HG02759 (cell line): ENCODE data around the gene LRRC9.

Experiments used
- ATAC-seq: cut with Tn5 transposase; IDR thresholded peaks from one replicate; pipeline ENCODE4 v1.9.1; 2021; ENCODE audit warnings: mild to moderate bottlenecking, moderate library complexity; ENCODE audit not compliant: unreplicated experiment

LRRC9 gene

GRCh38 chr14:59919570-59920377, at the start of gene LRRC9:
LRRC9 (plus strand) TSS chr14:59920144.
- peak; percentile 28 for ATAC-seq

GRCh38 chr14:59870277-59871165, 49.4 kb upstream of the LRRC9 start, which contains the start of gene RTN1:
RTN1 (minus strand) TSS chr14:59870776; CDS start chr14:59870630, 146 bp downstream.
- ATAC-seq = peak; percentile 83

- no peak for ATAC-seq
Measured at GRCh38 chr14:59871166-59871495, 48.8 kb upstream of the LRRC9 start.

GRCh38 chr14:59882957-59883356, 37.0 kb upstream of the LRRC9 start:
- no peak for ATAC-seq

- no peak for ATAC-seq
Measured at GRCh38 chr14:59890676-59891075, 29.3 kb upstream of the LRRC9 start.

- no peak for ATAC-seq
Measured at GRCh38 chr14:59895721-59896120, 24.2 kb upstream of the LRRC9 start.

GRCh38 chr14:59897757-59898383, 22.1 kb upstream of the LRRC9 start:
- no peak for ATAC-seq

GRCh38 chr14:59900556-59900955, 19.4 kb upstream of the LRRC9 start:
- ATAC-seq = no peak

- no peak for ATAC-seq
Measured at GRCh38 chr14:59904184-59904583, 15.8 kb upstream of the LRRC9 start.

- no peak for ATAC-seq
Measured at GRCh38 chr14:59905188-59905587, 14.8 kb upstream of the LRRC9 start.

- ATAC-seq = no peak
Measured at GRCh38 chr14:59912443-59912842, 7.5 kb upstream of the LRRC9 start.

GRCh38 chr14:59913187-59913586, 6.8 kb upstream of the LRRC9 start:
- no peak for ATAC-seq

- peak; percentile 69 for ATAC-seq
Measured at GRCh38 chr14:59918824-59919569, 947 bp upstream of the LRRC9 start.

GRCh38 chr14:59920378-59920683, 387 bp downstream of the LRRC9 start:
- no peak for ATAC-seq

GRCh38 chr14:59925797-59926196, 5.9 kb downstream of the LRRC9 start:
- no peak for ATAC-seq

- no peak for ATAC-seq
Measured at GRCh38 chr14:59926534-59926933, 6.6 kb downstream of the LRRC9 start.

- ATAC-seq = no peak
Measured at GRCh38 chr14:59931237-59931636, 11.3 kb downstream of the LRRC9 start.

GRCh38 chr14:59936145-59936544, 16.2 kb downstream of the LRRC9 start:
- no peak for ATAC-seq

GRCh38 chr14:59939828-59940227, 19.9 kb downstream of the LRRC9 start:
- no peak for ATAC-seq

GRCh38 chr14:59942296-59942862, 22.4 kb downstream of the LRRC9 start:
- peak; percentile 58 for ATAC-seq

- no peak for ATAC-seq
Measured at GRCh38 chr14:59944909-59945308, 25.0 kb downstream of the LRRC9 start.
